GM06990 (cell line): ENCODE results near the gene ZNF490.
"Not testable (repeated sequence)": the region's sequence is repeated elsewhere in the genome, so short reads cannot be mapped to it uniquely, and the experiment has no call there.

Experiments
- DNase-seq: peaks from one replicate; pipeline ENCODE4 v3.0.0-alpha.2; 2011; ENCODE audit not compliant: insufficient read length; ENCODE audit errors: extremely low read depth
- H3K27me3 ChIP-seq: replicated peaks from 2 replicates; pipeline ENCODE4 v1.6.0; 2011; ENCODE audit warnings: low read length; ENCODE audit not compliant: control insufficient read depth, insufficient read depth
- H3K36me3 ChIP-seq: 2 replicates; pipeline ENCODE4 v1.5.1; 2011; ENCODE audit warnings: low read length; ENCODE audit not compliant: control insufficient read depth, insufficient read depth
- H3K4me3 ChIP-seq: replicated peaks from 2 replicates; pipeline ENCODE4 v1.5.1; 2011; ENCODE audit warnings: low read depth, mild to moderate bottlenecking, control low read depth, low read length
- CTCF ChIP-seq: IDR thresholded peaks from 2 replicates; pipeline ENCODE4 v1.5.1; 2011; ENCODE audit warnings: low read length, control low read depth, mild to moderate bottlenecking, inconsistent platforms; ENCODE audit not compliant: insufficient read depth, poor library complexity, severe bottlenecking

Gene ZNF490

GRCh38 chr19:12567951-12568350 is 42.7 kb downstream of the ZNF490 start:
- DNase-seq = no peak
- Histone ChIP-seq H3K4me3 (no peak overlapping the region), H3K36me3 (no peaks in the 10 kb centered on the region), H3K27me3 (no peaks in the 10 kb centered on the region)
- TF ChIP-seq CTCF = no peak

GRCh38 chr19:12566380-12566779 is 44.2 kb downstream of the ZNF490 start:
- H3K27me3 ChIP-seq, H3K4me3 ChIP-seq, DNase-seq, H3K36me3 ChIP-seq: not testable (repeated sequence)

- no peak overlapping the region for H3K4me3 ChIP-seq
Observed at GRCh38 chr19:12564016-12564664, 46.5 kb downstream of the ZNF490 start.

GRCh38 chr19:12555456-12555930 is 55.1 kb downstream of the ZNF490 start:
- no peak overlapping the region for H3K4me3 ChIP-seq
- H3K36me3 ChIP-seq = no peaks in the 10 kb centered on the region
- no peaks in the 10 kb centered on the region for H3K27me3 ChIP-seq
- no peak for DNase-seq
- TF ChIP-seq CTCF = no peak

More at GRCh38 chr19:12564016-12564664, 46.5 kb downstream of the ZNF490 start:
- peak; percentile 78 for DNase-seq
- no peaks in the 10 kb centered on the region for H3K36me3 ChIP-seq
- peak; percentile 97 for TF ChIP-seq CTCF
- H3K27me3 ChIP-seq = no peaks in the 10 kb centered on the region

GRCh38 chr19:12551060-12551832 is 59.4 kb downstream of the ZNF490 start, which contains the start of gene ZNF564:
ZNF564 (minus strand) TSS chr19:12551482; CDS start chr19:12551332, 150 bp downstream.
- no peak for TF ChIP-seq CTCF
- Histone ChIP-seq H3K36me3 (peaks cover 3% of the 10 kb centered on the region), H3K27me3 (no peaks in the 10 kb centered on the region), H3K4me3 (peak within 1 kb of the TSS; percentile 87)
- DNase-seq = peak; percentile 91

GRCh38 chr19:12546903-12547302 is 63.7 kb downstream of the ZNF490 start:
- Histone ChIP-seq H3K4me3 (no peak overlapping the region), H3K27me3 (no peaks in the 10 kb centered on the region), H3K36me3 (peaks cover 4% of the 10 kb centered on the region)
- DNase-seq = no peak
- TF ChIP-seq CTCF = no peak
